H54 (cell line): ENCODE data around the gene RNF7.
A peak's percentile ranks its signal among the peaks of the same experiment; 100 is the strongest.

Experiments
- DNase-seq: peaks from one replicate; pipeline ENCODE4 v3.0.0; 2011; ENCODE audit warnings: low spot score, mixed read lengths; ENCODE audit not compliant: insufficient read length
- FAIRE-seq: peaks from 3 replicates; lab custom pipeline; 2011; peaks lifted over from hg19 to GRCh38; lab: Jason Lieb, UNC
- POLR2A ChIP-seq: IDR thresholded peaks from 2 replicates; pipeline ENCODE4 v1.6.1; 2011; ENCODE audit warnings: low read depth, mild to moderate bottlenecking, low read length

Gene RNF7

GRCh38 chr3:141722081-141722480 lies 16.0 kb upstream of the RNF7 start:
- FAIRE-seq, result no peak
- DNase-seq, result no peak
- TF ChIP-seq POLR2A, result no peak

- DNase-seq (no peak), FAIRE-seq (no peak)
- no peak for TF ChIP-seq POLR2A
These were observed 15.4 kb upstream of the RNF7 start for GRCh38 chr3:141722648-141723047.

- DNase-seq (no peak), FAIRE-seq (no peak)
- TF ChIP-seq POLR2A, result no peak
These were observed 14.8 kb upstream of the RNF7 start for GRCh38 chr3:141723255-141723654.

- DNase-seq (no peak), FAIRE-seq (no peak)
- no peak for TF ChIP-seq POLR2A
These were observed 13.9 kb upstream of the RNF7 start for GRCh38 chr3:141724186-141724585.

- no peak for FAIRE-seq
- no peak for TF ChIP-seq POLR2A
These were observed 13.1 kb upstream of the RNF7 start for GRCh38 chr3:141725036-141725435.

GRCh38 chr3:141726483-141726882 lies 11.6 kb upstream of the RNF7 start:
- DNase-seq, result no peak
- FAIRE-seq, result no peak
- TF ChIP-seq POLR2A, result no peak

More at GRCh38 chr3:141725036-141725435, 13.1 kb upstream of the RNF7 start:
- no peak for DNase-seq

GRCh38 chr3:141728355-141728892 lies 9.7 kb upstream of the RNF7 start:
- no peak for FAIRE-seq
- no peak for DNase-seq
- TF ChIP-seq POLR2A, result no peak

GRCh38 chr3:141729240-141729639 lies 8.9 kb upstream of the RNF7 start:
- FAIRE-seq, result no peak
- DNase-seq, result no peak

GRCh38 chr3:141735176-141735575 lies 2.9 kb upstream of the RNF7 start:
- FAIRE-seq (no peak), DNase-seq (no peak)
- no peak for TF ChIP-seq POLR2A

More at GRCh38 chr3:141729240-141729639, 8.9 kb upstream of the RNF7 start:
- TF ChIP-seq POLR2A, result no peak

GRCh38 chr3:141735770-141736465 lies 2.2 kb upstream of the RNF7 start:
- FAIRE-seq, result no peak
- DNase-seq, result no peak

GRCh38 chr3:141737093-141737492 lies 1.0 kb upstream of the RNF7 start:
- FAIRE-seq (no peak), DNase-seq (no peak)

More at GRCh38 chr3:141735770-141736465, 2.2 kb upstream of the RNF7 start:
- TF ChIP-seq POLR2A, result no peak

GRCh38 chr3:141737678-141738021 lies 448 bp upstream of the RNF7 start:
- TF ChIP-seq POLR2A, result no peak
- FAIRE-seq, result no peak
- DNase-seq, result no peak

More at GRCh38 chr3:141737093-141737492, 1.0 kb upstream of the RNF7 start:
- TF ChIP-seq POLR2A, result no peak

- no peak for FAIRE-seq
- no peak for TF ChIP-seq POLR2A
- DNase-seq, result peak; percentile 24
These were observed 829 bp downstream of the RNF7 start for GRCh38 chr3:141738891-141739363.

- FAIRE-seq, result no peak
- TF ChIP-seq POLR2A, result no peak
- DNase-seq, result no peak
These were observed 1.6 kb downstream of the RNF7 start for GRCh38 chr3:141739731-141740130.

GRCh38 chr3:141740349-141740748 lies 2.3 kb downstream of the RNF7 start:
- DNase-seq, result no peak
- FAIRE-seq, result no peak
- no peak for TF ChIP-seq POLR2A
